COR-L47 (cell line): Measurements from ENCODE around the gene KRTAP10-2.

Experiments used
- DNase-seq: peaks from one replicate; lab custom pipeline; 2025; lab: John Stamatoyannopoulos, UW

Gene KRTAP10-2

DNA sequence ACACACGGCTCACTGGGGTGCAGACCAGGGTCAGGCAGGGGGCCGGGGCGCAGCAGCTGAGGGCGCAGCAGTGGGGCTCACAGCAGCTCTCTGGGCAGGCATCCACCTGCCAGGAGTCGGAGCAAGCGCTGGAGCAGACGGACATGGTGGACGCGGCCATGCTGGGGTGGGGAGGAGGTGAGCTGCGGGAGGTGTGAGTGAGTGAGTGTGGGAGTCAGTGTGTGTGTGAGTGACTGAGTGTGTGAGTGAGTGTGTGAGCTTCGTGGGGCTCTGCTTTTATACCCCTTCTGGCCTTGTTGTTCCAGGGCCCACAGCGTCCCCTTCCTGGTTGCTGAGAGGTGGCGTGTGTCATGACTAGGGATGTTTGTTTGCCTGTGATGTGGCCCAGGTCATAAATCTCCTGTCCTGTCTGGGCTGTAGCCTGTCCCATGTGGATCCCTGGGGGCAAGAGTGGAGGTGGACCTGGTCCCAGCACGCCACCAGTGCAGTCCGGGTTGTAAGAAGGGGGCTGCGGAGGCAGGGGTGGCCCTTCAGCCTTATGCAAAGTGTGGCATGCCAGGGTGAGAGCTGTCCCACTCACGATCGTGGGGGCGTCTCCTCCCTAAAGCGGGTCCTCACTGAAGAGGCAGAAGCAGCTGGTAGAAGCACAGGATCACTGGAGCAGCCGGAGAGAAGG, 11.2 kb downstream of the KRTAP10-2 start, which contains the start of gene KRTAP10-1:
Gene KRTAP10-1, minus strand, starts transcription at position 205 of the 676 bp plus-strand sequence. Its CDS starts 45 bp downstream, at position 160.
- no peak for DNase-seq

DNA sequence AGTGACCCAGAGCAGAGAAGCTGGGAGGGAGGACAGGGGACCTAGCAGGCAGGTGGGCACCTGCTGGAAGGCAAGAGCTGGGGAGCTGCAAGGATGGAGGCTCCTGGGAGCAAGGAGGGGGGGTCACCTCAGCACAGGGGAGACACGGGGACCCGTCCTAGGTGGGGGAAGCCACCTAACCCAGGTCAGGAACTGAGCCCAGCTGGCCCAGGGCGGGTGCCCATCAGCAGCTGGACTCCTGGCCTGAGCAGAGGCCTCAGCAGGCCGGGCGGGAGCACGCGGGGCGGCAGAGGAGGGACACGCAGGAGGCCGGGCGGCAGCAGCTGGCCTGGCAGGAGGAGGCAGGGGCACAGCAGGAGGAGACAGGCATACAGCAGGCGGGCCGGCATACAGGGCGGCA, 12.3 kb downstream of the KRTAP10-2 start:
- DNase-seq, result no peak

DNA sequence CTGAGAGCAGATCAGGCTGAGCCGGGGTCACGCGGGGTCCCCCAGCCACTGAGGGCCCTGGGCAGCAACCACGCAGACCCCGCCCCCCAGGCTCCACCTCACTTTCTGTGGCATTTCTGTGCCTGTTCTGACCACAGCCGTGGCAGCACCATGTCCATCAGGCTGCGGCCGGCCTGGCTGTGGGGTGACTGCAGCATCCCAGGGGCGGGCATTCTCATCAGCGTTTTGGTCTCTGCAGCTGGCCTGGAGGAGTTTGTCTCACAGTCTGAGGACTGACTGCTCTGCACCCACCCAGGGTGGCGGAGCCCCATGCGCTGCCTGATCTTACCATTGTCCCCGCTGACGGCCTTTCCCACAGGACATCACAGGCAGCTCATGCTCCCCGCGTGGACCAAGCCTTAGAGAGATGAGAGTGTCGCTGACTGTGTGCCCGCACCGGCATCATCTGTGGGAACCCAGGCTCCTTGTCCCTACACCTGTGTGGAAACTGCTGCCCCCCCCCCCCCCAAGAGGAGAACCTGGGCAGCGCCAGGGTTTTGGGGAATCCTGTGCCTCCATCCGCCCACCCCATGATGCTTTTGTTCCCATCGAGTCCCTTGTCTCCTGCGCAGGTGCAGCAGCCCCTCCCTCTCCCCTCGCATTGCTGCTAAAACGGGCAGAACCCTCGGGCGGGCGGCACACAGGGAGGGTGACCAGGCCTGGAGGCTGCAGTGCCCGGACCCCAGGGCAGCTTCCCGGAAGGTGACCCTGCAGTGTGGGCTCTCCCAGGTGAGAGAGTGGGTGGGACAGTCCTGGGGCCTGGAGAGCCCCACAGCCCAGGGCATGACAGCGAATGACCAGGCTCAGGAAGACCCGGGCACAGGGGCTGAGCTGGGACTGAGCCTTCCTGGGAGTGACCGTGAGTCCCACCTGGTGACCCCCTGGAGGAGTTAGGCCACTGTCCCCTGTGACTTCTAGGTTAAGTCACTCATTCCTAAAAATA, 13.1 kb downstream of the KRTAP10-2 start:
- DNase-seq, result no peak

DNA sequence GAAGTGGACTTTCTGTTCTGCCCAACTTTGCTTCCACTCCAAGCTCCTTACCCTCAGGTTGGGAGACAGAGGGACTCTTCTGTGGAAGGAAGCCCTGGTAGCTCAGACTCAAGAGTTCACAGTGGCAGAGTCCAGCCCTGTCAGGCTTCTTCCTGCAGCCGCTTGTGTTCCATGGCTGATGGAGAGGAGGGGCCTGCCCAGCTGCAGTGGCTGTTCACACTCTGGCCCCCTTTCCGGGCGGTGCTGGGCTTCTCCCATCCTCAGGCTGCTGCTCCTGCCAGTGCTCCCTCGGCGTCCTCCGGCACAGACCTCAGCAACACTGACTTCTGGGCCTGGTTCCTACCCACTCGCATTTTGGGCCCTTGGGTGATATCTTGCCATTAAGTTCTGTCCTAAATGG, 15.3 kb downstream of the KRTAP10-2 start:
- DNase-seq, result no peak

DNA sequence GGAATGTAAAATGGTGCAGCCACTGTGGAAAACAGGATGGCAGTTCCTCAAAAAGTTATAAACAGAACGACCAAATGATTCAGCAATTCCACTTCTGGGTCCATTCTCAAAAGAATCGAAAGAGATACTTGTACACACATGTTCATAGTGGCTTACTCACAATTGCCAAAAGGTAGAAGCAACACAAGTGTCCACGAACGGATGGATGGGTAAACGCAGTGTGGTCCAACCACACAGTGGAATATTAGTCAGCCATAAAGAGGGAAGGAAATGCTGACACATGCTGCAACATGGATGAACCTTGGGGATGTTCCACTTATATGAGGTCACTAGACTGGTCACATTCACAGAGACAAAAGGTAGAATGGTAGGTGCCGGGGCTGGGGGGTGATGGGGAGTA, 16.6 kb downstream of the KRTAP10-2 start:
- DNase-seq, result no peak

DNA sequence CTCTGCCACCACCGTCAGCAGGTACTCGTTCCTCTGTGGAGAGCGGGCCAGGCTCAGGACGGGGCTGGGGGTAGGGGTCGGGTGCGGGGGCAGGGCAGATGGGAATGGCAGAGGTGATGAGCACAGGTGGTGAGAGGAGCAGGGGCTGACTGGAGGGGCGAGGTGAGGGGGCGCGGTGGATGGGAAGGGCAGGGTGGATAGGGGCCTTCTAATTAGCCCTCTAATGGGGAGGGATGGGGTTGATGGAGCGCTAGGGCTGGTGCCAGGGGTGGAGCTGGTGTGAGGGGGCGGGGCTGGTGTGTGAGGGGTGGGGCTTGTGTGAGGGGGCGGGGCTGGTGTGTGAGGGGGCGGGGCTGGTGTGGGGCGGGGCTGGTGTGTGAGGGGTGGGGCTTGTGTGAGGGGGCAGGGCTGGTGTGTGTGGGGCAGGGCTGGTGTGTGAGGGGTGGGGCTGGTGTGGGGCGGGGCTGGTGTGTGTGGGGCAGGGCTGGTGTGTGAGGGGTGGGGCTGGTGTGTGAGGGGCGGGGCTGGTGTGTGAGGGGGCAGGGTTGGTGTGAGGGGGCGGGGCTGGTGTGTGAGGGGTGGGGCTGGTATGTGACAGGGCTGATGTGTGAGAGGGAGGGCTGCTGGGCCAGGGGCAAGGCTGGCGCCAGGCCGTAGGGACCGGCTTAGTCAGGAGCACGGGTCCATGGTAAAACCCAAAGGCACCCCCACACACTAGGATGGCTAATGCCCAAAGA, 17.2 kb downstream of the KRTAP10-2 start:
- no peak for DNase-seq

DNA sequence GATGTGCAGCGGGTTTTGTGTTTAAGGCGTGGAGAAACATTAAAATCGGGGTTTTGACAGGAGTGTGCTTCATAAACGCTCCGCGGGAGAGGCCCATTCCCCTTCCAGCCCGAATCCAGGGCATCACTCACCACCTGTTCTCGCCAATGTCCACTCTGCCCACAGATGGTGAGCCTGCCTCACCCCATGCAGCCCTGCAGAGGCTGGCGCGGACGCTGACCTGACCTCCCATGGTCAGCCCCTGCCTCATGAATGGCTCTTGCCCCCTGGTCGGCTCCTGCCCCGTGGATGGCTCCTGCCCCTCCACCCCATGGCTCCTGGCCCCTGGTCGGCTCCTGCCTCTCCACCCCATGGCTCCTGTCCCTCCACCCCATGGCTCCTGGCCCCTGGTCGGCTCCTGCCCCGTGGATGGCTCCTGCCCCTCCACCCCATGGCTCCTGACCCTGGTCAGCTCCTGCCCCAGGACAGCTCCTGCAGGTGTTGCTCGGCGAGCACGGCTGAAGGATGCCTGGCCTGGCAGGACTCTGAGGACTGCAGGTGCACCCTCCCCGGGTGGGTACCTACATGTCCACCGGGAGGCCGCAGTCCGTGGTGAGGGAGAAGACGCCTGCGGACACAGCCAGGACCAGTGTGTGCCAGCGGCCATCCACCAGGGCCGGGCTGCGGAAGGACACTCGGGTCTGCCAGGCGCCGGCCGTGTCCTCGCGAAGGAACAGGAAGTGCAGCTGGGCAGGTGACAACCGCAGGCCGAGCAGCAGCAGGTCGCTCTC, 18.0 kb downstream of the KRTAP10-2 start:
- DNase-seq, result no peak

DNA sequence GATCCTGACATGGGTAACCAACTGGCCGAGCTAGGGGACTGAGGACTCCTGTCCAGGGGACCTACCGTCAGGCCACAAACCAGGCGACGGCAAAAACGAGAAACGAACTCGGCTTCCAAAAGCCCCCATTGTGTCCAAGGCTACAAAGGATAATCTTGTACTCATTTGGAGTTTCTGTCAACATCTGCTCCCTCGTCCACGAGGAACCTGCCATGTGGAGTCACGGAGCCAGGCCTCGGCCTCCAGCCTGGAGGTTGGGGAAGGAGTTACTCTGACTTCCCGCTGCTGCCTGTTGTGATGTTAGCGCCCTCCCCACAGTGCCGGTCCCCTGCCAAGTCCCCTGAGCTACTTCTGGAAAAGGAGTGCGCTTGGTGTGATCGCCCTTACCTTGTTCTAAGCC, 18.6 kb downstream of the KRTAP10-2 start:
- DNase-seq, result no peak

DNA sequence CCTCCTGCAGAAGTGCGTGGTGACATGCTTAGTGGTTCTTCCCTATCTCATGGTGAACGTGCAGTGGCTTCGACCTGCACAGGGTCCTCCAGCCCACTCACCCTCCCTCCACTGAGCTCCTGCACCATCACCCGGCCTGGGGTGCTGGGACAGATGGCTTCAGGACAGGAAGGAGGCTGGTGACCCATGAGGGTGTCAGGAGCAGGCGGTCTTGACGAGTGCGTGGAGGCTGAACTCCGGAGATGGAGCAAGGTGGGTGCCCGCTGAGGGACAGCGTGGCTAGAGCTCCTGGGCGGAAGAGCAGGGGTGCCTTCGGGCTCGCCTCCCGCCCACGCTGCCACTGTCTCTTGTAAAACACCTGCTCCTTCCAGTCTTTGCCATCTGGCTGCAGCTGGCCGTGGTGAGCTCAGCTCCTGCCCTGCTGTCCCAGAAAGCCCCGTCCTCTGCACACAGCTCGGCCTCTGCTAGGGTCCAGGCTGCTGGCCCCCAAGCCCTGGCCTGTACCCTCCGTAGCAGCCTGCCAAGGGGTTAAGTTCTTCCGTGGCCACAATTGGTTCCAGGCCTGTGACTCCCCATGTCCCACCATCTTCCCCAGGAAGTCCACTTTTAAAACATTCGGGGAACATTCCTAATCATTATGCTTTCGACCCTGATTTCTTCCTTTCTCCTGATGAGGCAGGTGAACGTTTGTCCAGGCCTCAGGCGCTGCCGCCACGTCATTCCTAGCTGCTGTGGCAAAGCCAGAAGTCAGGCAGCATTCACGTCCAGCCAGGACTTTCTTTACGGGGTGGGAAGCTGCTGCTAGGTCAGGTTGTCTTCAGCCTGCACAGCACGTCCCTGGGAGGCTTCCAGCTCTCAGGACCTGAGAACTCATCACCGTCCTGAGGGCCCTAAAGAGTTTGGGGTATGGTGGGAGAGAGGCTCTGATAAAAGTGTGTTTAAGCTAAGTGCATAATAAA, 19.4 kb downstream of the KRTAP10-2 start:
- no peak for DNase-seq

DNA sequence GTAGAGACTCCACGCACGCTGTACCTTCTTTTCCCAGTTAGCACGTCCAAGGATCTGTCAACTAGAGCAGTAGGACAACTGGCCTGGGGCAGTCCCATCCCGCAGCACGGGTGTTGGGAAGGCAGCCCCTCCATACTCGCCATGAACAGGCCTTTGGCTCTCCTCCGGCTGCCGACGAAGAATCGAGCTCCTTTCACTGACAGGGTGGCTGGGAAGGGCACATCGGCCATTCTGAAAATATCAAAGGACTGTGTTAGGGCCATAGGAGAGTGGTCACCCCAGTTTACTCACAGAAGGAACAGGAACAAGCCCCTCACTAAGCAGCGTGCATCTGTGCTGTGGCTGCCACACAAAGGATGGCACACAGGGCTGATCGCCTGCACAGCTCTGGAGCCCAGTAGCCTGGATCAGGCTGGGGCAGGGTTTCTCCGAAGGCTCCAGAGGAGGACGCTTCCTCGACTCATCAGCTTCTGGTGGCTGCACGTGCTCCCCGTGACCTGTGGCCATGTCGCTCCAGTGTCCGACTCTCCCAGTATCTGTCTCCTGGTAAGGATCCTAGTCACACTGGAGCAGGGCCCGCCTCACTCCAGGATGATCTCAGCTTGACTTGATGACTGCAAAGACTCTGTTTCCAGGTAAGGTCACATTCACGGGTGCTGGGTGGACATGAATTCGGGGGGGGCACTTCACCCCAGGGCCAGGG, 20.3 kb downstream of the KRTAP10-2 start:
- DNase-seq, result no peak

DNA sequence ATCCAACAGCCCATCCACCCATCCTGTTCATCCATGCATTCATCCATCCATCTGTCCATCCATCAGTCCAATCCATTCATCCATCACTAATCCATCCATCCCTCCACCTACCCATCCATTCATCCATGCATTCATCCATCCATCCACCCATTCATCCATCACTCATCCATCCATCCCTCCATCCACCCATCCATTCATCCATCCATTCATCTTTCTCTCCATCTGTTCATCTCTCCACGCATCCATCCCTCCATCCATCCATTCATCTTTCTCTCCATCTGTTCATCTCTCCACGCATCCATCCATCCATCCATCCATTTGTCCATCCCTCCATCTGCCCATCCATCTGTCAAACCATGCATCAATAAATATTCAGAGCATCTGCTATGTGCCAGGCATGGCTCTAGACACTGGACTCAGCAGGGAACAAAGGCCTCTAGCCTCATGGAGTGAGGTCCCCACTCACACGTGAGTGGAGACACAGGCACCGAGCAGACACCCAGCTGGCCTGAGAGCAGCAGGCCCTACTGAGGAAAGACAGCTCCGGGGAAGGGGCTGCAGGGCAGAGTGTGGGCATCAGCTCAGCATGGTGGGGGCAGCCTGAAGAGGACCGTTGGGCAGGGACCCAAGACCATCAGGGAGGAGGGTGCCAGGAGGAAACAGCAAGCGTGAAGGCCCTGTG, 20.9 kb downstream of the KRTAP10-2 start:
- no peak for DNase-seq

DNA sequence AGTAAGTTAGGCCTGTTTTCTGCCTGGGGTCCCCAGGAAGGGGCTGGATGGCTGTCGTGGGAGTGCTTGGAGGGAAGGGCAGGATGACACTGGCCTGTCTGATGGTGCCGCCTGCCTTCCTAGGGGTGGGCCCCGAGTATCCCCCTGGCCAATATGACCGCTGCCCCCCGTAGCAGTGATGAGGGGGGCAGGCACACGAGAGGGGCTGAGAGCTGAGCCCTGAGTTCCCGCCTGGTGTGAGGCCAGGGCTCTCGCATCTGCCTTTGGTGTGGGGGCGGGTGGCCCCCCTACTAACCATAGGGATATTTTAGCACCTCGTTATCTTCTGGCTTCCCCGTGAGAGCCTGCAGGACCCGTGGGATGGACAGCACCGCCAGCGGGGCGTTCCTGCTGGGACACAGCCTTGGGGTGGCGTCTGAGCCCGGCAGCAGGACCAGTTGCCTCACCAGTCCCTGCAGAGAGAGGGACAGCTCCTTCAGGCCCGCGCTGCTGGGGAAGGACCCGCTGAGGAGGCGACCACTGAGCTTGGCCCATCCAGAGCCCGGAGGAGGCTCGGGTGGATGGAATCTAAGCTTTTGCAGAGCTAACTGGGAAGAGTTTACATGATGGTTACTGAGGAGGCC, 21.7 kb downstream of the KRTAP10-2 start:
- DNase-seq, result no peak

DNA sequence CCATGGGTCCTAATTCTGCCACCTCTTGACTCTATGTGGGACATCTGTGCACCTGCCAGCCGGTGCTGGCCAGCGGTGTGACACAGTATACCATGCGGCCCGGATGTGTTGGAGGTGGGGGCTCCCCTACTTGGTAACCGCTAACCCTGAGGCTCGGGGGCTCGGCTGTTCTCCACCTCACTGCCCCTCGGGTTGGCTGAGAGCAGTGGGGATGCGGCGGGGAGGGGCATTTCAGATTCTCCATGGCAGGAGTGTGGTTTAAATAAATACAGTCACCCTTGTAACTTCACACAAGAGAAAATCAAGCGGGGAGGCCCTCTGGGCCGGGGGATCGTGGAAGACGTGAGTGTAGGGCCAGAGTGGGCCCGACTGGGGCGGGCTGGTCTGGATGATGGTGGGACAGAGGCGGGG, 22.3 kb downstream of the KRTAP10-2 start:
- DNase-seq, result no peak

DNA sequence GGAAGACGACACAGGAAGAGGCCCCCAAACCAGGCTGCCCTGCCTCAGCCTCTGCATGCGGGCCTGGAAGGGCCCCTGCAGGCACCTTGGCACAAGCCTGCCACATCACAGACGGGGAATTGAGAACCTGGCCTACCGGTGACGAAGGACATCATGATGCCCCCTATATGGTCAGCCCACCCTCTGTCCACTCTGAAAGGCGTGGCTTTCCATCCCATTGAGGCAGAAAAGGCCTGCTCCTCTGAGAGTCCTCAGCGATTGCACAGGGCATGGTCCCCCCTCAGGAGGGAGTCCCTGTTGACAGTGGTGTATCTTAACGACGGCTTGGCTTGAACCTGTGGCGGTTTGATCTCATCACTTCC, 22.7 kb downstream of the KRTAP10-2 start:
- no peak for DNase-seq

DNA sequence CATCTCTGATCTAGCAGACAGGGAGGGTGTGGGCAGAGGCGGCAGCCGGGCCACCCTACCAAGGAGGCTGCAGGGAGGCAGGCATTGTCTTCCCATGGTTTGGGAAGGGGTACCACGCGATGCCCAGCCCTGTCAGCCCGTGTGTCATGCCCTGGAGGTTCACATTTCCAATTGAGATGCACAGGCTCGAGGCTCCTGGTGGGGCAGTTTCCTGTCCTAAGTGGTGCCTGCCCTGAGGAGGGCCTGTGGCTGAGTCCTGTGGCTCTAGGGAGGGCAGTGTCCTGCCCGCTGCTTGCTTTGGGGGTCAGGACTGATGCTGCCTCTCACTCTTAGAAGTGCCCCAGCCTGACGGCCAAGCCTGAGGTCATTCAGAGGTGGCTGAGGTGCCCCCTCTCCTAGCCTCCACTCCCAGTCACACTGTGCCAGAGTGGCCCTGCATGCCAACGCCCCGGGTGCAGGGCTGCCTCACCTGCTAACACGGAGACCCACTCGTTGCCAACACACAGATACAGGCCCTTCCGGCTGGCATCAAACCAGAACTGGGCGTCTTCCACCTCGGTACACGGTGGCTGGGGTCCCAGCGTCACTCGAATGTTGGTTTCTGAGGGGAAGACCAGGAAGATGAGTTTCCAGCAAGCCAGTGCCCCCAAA, 23.2 kb downstream of the KRTAP10-2 start:
- no peak for DNase-seq

DNA sequence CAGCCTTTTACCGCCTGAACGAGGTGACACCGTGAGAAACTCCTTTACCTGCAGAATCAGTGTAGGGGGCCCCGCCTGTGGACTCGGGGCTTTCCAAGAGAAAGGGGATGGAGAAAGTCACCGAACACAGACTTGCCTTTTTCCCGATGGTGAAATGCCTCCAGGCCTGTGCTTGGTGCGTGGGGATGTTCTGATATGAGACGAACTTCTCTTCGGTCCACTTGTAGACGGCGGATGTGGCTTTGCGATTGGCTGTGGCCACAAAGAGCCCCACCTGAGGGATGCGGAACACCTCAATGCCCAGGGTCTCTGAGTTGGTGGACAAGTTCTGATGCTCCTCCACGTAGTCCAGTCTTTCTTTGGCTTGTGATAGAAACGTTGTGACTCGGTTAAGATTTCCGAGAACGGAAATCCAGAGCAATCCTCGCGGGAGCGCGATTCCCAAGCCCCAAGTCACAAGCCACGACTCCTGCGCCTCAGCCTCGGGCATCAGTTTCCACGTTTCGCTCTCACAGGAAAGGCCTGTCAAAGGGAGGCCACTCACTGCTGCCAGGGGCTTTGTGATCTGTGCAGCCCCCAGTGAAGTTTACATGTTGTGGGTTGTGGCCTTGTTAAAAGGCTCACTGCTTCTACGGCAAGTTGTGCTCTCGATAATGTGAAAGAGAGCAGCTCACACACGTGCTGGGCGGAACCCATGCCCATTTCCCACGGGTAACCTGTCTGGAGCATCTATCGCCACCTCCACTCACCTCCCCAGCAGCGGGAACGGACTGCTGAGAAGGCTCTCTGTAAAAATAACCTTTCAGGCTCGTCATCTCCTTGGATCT, 23.9 kb downstream of the KRTAP10-2 start:
- DNase-seq, result no peak
